GM21423 (cell line): ENCODE results near the gene ANK2.

ENCODE experiments used
- ATAC-seq: cut with Tn5 transposase; IDR thresholded peaks from one replicate; pipeline ENCODE4 v1.9.1; 2021; ENCODE audit warnings: mild to moderate bottlenecking, moderate library complexity; ENCODE audit not compliant: unreplicated experiment

ANK2 gene

DNA sequence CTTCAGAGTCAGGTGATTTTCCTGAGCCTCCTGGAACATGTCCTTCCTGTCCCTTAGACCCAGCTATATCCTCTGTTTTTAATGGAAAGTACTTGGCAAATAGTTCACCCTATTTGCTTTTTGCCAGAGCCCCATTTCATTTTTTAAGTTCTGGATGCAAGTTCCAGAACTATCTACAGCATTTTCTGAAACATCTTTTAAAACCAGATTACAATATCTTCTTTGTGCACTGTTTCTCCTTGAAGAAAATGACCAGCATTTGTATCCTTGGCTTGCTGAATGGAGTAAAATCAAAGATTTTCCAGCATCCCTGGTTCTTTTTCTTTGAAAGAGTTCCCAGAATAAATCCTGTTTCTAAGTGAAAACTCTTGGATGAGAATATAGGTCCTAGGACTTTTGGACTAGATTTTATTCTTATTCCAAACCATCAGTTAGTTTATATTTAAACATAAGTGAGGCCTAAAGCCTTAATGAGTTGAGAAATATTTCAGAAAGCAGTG is 224.3 kb downstream of the ANK2 start:
- no peak for ATAC-seq

DNA sequence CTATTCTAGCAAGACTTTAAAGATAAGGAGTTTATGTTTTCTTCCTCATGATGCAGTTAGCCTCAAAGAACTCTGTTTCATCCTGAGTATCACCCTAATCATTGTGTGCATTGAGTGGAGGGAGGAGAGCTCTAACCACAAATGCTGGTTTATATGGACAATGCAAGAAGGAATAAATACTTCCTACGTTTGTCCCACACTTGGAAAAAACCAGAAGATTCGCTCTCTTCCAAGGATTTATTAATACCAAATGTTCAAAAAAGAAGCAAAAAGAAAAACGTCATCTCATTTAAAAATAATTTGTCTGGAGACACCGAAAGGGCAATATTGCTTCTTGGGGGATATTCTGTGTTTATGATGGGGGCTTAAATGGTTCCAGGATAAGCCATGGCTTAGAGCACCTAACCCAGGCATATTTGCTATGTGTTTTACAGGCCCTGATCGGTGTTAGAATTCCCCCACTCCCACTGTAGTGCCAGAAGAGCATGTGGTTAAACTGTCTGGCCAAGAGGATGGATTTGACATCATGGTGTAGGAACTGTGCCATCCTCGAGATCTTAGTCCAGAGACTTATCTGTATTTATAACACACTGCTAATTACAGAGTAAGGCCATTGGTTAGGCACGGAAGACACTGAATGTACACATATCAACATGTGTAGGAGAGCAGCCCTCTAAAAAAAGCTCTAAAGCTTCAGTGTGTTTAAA is 227.2 kb downstream of the ANK2 start:
- ATAC-seq, result no peak

DNA sequence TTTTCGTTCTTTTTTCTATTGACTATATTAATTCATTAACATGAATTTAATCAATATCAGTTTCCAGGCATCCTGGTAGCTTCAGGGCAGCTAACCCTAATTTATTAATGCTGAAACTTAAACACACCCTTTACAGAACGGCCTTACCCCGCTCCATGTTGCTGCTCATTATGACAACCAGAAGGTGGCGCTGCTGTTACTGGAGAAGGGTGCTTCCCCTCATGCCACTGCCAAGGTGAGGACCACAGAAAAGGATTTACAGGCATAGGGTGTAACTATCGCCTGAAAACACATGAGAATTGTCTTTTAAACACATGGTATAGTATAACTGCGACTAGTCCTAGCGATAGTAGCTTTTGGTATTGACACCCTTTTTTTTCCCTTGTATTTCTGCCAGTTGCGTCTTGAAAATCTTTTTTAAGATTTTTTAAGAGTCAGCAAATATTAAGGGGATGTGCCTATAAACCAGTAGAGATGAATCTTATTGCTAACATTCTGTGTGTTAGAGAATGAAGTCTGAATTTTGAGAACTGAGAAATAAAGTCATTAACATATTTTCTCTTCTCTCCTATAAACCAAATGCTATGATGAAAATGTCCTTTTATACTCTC is 229.0 kb downstream of the ANK2 start:
- ATAC-seq, result peak; percentile 99

DNA sequence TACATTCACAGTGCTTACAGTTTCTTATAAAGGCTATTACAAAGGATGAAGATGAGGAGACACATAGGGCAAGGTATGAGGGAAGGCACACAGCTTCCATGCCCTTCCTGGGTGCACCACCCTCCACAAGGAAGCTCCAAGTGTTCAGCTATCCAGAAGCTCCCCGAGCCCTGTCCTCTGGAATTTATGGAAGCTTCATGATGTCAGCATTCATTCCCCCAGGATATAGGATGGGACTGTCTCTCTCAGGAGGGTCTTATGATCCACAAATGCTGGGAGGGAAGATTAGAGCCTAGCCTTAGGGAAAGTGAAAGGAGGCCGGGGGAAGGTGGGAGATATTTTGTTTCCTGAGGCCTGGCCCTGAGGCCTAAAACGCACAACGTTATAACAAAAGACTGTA is 236.0 kb downstream of the ANK2 start:
- no peak for ATAC-seq

DNA sequence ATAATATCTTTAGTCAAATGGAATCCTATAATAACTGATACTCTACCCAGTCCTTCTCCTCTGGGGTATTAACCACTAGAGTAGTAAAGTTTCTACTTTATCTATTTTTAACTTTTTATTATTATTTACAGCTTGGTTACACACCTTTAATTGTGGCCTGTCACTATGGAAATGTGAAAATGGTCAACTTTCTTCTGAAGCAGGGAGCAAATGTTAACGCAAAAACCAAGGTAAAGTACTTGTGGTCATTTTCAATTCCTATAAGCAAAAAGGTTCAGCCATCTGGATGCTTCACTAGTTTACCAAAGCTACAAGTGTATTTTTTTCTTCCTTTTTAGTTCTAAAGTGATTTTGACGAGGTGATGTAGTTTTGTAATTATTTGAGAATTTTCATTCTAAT is 238.8 kb downstream of the ANK2 start:
- ATAC-seq, result no peak

DNA sequence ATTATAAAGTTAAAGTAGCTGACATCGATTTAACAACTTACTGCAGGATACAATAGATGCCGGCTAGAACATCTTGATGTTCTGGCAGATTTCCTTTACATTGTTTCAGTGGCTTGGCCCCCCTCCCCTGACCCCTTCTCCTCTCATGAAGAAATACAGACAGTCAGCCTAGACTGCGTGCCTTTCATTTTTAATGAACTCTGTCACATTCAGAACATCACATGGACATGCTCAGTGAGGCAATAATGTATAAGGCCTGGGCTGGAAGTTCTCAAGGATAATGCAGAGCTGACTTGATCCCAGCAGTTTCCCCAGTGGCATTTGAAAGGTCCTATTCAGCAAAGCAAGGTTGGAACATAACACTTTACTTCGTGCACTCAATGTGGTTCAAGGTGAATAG is 239.2 kb downstream of the ANK2 start:
- ATAC-seq, result no peak

DNA sequence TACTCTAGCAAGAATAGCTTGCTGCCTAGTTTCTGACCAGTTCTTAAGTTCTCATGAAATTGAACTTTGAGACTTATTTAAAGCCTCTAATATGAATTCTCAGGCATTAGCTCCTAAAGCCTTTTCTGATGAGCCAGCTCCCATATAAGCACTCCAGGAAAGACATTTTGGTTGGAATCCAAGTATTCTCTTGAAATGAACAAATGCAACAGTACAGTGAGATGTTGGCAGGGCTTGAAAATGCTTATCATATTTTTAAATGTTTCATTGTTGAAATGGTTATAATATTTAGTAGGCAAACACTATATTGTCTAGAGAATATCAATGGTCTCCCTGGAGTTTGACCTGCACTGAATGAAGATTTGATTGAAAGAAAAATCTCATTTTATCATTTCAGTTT is 240.3 kb downstream of the ANK2 start:
- ATAC-seq, result no peak

DNA sequence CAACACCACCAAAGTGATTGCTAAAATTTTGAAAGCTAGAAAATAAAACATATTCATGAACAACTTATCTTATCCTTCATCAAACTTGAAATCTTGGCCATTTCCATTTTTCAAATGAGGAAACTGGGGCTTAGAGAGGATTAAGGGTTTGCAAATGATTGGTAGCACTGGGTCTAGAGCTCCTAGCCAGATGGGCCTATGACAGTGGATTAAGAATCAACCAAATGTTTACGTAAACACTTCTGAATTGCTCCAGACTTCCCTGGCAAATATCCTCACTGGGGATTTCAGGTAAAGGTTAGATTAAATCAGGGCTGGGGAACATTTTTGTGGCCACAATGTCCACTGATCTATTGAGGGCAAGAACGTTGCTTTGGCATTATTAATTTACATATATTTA is 241.2 kb downstream of the ANK2 start:
- no peak for ATAC-seq

DNA sequence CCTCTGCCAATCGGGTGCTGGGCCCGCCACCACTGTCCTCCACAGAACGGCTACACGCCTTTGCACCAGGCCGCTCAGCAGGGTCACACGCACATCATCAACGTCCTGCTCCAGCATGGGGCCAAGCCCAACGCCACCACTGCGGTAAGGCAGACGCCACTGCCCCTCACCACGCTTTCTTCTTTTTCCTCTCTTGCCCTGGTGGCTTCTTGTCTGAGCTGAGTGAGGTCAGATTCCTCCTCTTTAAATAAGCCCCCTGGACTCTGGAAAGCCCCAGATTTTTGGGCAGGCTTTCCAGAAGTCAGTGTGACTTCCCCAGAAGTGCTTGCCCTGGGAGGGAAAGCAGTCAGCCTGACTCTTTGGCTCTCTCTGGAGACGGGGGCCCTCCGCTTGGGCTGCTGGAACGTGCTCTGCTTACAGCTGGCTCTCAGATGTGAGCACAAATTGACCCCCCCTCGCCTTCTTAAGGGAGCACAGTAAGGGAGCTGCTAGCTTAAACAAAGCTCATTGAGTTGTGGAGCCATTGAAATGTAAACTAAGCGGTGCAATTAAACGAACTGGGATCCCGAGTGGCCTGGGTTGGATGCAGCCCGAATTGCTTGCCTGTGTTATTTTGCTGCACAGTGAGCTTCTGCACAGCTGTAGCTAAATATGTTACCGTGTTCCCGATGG is 243.1 kb downstream of the ANK2 start:
- ATAC-seq, result no peak

DNA sequence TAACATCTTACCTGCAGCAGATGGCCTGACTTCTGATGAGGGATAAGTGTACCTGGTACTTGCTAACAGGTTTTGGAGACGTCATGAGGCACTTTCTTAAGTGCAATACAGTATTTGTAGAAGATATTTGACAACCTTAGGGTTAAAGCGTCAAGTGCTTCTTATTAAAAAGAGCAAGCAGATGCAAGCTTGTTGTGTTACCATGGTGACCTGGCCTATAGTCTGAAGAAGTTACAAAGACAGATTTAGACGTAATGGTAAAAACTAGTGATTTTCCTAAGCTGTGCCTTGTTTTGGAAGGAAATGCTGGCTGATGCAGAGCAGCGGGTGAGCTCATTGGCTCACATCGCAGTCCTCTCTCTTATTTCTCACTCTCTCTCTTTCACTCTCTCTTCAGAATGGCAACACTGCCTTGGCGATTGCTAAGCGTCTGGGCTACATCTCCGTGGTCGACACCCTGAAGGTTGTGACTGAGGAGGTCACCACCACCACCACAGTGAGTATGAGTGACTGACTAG is 243.6 kb downstream of the ANK2 start:
- ATAC-seq, result no peak

DNA sequence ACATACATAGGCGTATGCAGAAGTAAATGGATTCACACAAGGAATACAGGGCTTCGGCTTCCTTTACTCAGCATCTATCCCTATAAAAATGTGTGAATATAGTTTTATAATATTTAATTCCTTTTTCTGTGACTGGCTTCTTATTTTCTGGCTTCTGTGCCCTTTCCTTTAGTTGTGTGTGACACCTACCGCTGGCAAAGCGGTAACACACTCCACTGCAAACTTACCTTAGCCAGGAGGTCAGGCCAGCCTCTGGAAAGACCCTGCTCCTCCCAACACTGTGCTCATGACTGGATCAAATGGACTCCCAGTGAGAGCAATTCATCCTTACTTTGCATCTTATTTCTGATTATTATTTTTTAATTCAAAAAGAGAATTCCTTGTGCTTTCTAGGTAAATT is 244.2 kb downstream of the ANK2 start:
- no peak for ATAC-seq

DNA sequence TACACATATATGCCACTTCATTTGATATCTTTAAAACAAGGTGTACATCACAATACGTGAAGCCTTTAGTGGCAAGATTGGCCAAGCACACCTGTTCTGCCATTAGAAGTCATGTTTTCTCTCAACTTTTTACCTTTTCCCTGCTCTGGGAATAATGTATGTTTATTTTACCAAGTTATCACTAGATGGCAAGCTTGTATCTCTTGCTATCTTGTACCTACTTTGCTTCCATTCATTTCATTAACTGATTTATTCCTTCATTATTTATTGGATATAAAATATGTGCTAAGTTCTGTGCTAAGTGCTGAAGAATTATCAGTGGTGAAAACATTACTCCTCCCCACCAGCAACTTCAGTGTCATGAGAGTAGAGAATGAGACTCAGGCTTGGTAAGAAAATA is 245.5 kb downstream of the ANK2 start:
- no peak for ATAC-seq

DNA sequence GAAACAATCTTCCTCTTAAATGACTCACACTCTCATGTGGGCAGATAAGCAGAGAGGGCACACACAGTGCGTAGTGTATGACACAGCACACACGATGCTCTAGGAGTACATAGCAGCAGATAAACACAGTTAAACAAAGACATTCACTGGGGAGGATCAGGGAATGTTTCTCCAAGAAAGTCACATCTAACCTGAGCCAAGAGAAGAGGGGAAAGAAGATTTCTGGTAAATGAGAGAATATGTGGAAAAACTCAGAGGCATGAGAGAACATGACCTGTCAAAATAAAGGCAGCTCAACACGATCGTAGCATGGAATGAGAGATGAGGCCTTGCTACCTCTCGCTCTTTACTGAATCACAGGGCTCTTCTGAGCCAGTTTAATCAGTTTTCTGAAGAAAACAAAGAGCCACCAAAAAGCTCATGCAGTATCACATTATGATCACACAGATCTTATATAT is 251.0 kb downstream of the ANK2 start:
- no peak for ATAC-seq

DNA sequence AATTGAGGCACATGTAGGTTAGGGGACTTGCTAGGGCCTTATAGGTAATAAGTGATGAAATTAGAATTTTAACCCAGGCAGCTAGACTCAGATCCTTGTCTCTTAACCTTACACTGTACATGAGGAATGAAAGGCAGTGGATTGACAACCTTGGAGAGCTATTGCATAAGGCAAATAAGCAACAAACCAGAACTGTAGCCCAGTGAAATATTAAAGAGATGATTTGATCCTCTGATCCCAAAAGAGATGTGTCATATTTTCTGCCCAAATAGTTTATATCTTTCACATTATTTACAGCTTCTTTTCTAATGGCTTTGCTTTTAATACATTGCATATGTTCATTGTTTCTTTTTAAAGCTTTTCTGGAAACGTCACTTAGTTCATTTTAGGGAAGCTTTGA is 252.6 kb downstream of the ANK2 start:
- ATAC-seq, result no peak

DNA sequence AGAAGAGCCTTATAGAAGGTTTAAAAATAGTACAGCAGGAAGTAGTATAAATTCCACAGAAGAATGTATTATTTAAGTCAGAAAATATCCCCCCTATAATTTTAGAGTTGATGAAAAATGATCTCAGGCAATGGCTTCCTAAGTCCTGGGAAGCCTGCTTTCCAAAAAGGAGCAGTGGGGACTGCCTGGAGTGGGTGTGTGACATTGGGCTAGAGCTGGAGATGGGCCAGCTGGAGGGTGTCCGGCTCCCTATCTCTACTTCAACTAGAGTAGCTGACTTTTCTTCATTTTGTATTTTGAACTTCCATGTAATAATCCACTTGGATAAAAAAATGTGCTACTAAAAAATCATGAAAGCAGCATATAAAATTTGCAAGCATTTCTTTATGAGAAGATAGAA is 253.9 kb downstream of the ANK2 start:
- no peak for ATAC-seq

DNA sequence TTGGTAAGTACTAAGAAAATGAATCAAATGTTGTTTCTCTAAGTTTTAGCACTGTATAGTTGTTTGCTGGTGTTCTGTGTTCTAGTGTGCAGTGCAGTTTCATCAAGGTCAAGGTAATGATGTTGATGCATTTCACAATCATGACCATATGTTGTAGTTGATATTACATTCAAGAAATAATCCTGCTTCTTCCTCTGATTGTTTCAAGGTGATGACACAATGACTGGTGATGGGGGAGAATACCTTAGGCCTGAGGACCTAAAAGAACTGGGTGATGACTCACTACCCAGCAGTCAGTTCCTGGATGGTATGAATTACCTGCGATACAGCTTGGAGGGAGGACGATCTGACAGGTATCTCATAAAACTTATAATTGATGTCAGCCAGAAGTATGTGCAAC is 261.6 kb downstream of the ANK2 start:
- no peak for ATAC-seq

DNA sequence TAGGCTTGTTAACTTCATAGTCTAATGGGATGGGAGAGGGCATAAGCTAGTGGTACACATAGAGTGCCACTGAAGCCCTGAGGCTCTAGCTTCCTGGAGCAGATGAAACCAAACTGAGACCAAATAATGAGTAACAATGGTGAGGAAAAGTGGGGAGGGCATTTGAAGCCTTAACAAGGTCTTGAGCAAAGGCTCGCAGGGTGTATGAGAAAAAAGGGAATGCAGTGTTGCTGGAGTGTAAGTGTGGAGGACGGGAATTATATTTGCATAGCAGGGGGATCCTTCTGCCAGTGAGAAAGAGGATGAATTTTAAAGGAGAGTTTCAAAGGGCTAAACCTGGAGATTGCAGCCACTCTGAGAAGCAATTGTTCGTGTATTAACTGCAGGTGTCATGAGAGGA is 263.1 kb downstream of the ANK2 start:
- no peak for ATAC-seq

DNA sequence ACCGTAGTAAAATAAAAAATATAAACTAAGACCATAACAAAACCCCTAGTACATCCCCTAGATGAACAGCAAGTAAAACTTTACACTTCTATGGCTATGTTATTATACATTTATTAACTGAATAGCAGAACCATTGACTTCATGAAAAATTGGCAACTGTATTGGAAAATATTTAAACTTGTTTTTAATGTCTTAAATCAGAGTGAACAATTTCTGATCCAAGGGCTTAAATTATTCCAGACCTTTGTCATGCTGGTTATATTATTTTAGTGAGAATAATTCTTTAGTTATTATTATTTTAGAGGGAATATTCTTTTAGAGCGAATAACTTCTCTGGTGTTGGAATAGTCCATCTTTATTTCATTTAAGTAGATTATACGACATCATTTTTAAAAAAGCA is 265.0 kb downstream of the ANK2 start:
- no peak for ATAC-seq

DNA sequence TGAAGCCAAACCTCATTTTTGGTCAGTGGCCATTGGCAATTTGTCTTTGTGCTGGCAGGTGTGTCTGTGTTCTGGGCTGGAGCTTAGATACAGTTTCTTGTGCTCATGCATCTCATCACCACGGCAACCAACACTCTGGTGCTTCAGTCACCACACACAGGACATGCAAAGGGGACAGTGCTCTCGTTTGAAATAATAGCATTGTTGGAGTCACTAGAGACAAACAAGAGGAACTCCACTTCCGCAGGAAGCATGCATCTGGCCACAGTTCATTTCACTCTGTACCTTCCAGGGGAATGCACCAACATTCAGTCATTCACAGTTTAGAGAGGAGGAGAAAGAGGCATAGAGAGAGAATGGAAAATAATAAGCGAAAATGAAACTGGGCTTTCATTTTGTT is 267.4 kb downstream of the ANK2 start:
- ATAC-seq, result peak; percentile 97

DNA sequence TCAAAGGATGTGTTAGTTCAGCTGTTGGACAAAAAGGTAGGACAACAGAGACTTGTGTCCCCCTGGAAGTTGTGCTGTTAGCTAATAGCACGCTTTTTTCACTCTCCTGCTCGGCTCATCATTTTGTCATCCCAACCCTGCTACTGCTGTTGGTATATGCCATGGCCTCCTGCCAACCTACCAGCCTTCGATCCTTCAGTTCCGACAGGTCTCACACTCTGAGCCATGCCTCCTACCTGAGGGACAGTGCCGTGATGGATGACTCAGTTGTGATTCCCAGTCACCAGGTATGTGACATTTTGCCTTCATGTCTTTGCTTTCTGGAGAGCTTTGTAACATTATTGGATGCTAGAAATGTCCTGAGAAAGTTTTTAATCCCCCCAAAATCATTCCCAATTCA is 268.1 kb downstream of the ANK2 start:
- no peak for ATAC-seq

DNA sequence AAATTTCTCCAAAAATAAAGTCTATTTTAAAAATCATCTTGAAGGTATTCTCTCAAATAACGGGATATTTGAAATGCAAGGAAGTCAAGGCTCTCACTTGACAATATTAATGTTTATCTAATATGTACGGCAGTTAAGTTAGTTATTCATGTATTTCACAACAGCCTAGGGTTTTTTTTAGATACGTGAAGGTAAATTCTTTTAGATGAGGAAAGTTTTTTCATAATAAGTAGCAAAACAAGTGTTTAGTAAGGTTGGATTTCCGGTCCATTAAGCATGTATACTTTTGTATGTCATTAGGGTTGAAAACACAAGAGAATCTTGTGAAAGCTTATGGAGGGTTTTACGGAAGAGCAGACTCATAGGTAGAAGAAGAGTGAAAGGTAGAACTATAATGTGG is 273.3 kb downstream of the ANK2 start:
- ATAC-seq, result no peak
